ENCODE measurements around the gene ZBTB34.

ZBTB34 gene

DNA sequence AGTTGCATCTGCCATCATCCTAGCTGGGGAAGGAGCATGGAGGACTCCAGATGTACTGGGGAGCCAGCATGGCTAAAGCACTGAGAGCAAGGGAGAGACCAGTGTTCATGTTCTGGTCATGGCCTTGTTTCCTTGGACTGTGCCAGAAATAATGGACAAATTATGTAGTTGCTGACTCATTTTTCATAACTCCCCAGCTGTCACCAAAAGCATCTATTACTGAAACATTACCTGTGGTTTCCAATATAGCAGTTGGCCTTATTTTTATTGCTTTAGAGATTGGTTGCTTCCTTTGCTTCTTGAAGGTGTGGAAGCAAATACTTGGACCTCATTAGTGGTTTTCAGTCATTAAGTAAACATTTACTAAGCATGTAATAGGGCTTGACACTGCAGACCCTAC lies 65.4 kb downstream of the ZBTB34 start:
- Histone ChIP-seq H3K27ac (ENCODE audit: low read depth, low read length, severe bottlenecking) (no peak overlapping the region), H3K36me3 (ENCODE audit: control insufficient read depth, insufficient read depth, low read length) (no peaks in the 10 kb centered on the region), H3K4me1 (ENCODE audit: control insufficient read depth, insufficient read depth, low read length, poor library complexity, severe bottlenecking) (no peaks in the 10 kb centered on the region), H3K9me3 (ENCODE audit: control insufficient read depth, low read length) (no peaks in the 10 kb centered on the region), H3K4me3 (ENCODE audit: extremely low read depth, insufficient read depth, low read length, poor library complexity, severe bottlenecking) (no peak overlapping the region)

DNA sequence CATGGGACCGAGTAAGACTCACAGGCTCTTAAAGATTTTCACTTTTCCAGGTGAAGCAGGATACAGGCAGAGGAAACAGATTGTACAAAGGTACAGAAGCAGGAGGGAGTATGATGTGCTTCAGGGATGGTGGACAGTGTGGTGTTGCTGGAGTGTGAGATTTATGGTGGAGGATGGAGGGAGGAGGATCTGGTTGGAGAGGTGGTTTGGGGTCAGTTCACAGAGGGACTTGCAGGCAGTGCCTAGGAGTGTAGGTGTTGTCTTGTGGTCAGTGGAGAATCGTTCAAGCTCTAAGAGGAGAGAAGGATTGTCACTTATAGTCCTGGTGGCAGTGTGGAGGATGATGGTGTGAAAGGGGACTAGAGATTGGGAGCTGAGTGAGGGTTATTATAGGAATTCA lies 65.9 kb downstream of the ZBTB34 start:
- H3K27ac ChIP-seq (ENCODE audit: low read depth, low read length, severe bottlenecking) = no peak overlapping the region
- no peaks in the 10 kb centered on the region for H3K4me1 ChIP-seq (ENCODE audit: control insufficient read depth, insufficient read depth, low read length, poor library complexity, severe bottlenecking)
- no peaks in the 10 kb centered on the region for H3K36me3 ChIP-seq (ENCODE audit: control insufficient read depth, insufficient read depth, low read length)
- no peaks in the 10 kb centered on the region for H3K9me3 ChIP-seq (ENCODE audit: control insufficient read depth, low read length)
- 82 to 89% methylated on average over 2 of the region's 2 CpGs for WGBS, 2 experiments (ENCODE audit: insufficient coverage in 2 of 2)
- no peak overlapping the region for H3K4me3 ChIP-seq (ENCODE audit: extremely low read depth, insufficient read depth, low read length, poor library complexity, severe bottlenecking)

DNA sequence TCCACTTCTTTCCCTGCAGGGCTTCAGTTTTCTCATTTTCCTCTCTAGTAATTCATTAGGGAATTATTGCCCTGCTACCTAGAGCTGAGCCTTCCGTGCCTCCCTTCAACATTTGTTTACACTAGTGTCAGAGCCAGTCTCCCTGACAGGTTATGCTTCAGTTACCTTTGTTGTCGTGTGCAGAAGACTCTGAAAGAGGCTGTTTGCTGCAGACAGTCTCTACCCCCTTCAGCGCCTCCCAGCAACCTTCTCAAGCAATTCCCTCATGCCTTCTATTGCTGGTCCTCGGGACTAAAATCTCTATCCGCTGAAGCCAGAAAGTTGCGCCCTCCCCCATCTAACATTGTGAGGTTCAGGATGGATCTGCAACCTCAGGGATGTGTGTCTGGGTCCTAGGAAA lies 67.0 kb downstream of the ZBTB34 start:
- 85 to 87% methylated on average over 5 to 6 of the region's 6 CpGs for WGBS, 2 experiments (ENCODE audit: insufficient coverage in 2 of 2)
- no peak overlapping the region for H3K27ac ChIP-seq (ENCODE audit: low read depth, low read length, severe bottlenecking)

DNA sequence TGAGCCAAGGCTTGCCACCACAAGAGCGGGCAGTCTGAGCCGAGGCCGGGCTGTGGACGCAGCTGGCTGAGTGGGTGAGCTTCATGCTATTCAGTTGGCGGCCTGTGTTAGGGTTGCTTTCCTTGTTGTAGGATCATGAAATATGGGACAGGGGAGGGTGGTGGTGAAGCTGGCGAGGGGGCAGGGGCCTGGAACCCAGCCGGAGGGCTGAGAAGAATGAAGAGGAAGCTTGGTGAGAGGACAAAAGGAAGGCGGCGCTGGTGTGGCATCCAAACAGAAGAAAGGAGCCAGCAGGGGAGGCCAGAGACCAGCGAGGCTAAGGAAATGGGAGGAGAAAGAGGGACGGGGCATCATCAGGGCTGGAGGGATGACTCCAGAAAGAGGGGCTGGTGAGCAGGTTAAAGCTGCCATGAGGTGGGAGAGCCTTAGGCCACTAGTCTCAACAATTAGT lies 72.5 kb downstream of the ZBTB34 start:
- Histone ChIP-seq H3K36me3 (ENCODE audit: control insufficient read depth, insufficient read depth, low read length) (no peaks in the 10 kb centered on the region), H3K9me3 (ENCODE audit: control insufficient read depth, low read length) (no peaks in the 10 kb centered on the region), H3K4me3 (ENCODE audit: extremely low read depth, insufficient read depth, low read length, poor library complexity, severe bottlenecking) (no peak overlapping the region), H3K27ac (ENCODE audit: low read depth, low read length, severe bottlenecking) (no peak overlapping the region), H3K4me1 (ENCODE audit: control insufficient read depth, insufficient read depth, low read length, poor library complexity, severe bottlenecking) (no peaks in the 10 kb centered on the region)
- 55 to 64% methylated on average over 9 to 11 of the region's 11 CpGs for WGBS, 2 experiments (ENCODE audit: insufficient coverage in 2 of 2)

More for the DNA sequence above, 67.0 kb downstream of the ZBTB34 start:
- no peak overlapping the region for H3K4me3 ChIP-seq (ENCODE audit: extremely low read depth, insufficient read depth, low read length, poor library complexity, severe bottlenecking)
- no peaks in the 10 kb centered on the region for H3K4me1 ChIP-seq (ENCODE audit: control insufficient read depth, insufficient read depth, low read length, poor library complexity, severe bottlenecking)
- no peaks in the 10 kb centered on the region for H3K36me3 ChIP-seq (ENCODE audit: control insufficient read depth, insufficient read depth, low read length)
- H3K9me3 ChIP-seq (ENCODE audit: control insufficient read depth, low read length) = no peaks in the 10 kb centered on the region

DNA sequence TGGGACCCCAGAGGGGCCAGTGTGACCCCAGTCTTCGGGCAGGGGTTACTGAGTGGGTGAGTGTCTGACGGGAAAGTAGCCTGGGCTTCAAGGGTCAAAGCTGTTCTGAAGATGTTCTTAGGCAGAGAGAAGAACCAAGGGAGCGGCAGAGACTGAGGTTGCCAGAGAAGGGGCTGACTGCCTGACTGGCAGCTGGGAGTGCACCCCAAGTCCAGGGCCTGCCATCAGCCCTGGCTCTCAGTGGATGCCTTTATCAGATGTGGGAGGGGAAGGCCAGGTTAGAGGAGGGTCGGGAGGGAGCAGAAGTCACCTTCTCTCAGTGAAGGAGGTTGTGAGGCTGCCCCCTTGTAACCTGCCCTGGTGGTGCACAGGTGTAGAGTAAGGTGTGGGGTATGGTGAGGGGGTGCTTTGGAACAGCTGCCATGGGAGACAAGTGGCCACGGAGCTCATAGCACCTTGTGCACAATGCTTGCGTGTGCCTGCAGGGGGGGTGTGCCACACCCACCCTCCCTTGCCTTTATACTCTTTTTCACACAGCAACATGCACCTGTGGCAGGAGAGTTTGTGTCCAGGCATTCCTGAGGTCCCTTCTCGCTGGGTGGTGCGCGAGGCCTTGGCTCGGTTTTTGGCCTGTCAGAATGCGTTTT lies 73.0 kb downstream of the ZBTB34 start:
- H3K36me3 ChIP-seq (ENCODE audit: control insufficient read depth, insufficient read depth, low read length) = no peaks in the 10 kb centered on the region
- H3K4me1 ChIP-seq (ENCODE audit: control insufficient read depth, insufficient read depth, low read length, poor library complexity, severe bottlenecking) = no peaks in the 10 kb centered on the region
- no peak overlapping the region for H3K4me3 ChIP-seq (ENCODE audit: extremely low read depth, insufficient read depth, low read length, poor library complexity, severe bottlenecking)
- H3K9me3 ChIP-seq (ENCODE audit: control insufficient read depth, low read length) = no peaks in the 10 kb centered on the region
- no peak overlapping the region for H3K27ac ChIP-seq (ENCODE audit: low read depth, low read length, severe bottlenecking)
- 82 to 88% methylated on average over 7 to 10 of the region's 11 CpGs for WGBS, 2 experiments (ENCODE audit: insufficient coverage in 2 of 2)

DNA sequence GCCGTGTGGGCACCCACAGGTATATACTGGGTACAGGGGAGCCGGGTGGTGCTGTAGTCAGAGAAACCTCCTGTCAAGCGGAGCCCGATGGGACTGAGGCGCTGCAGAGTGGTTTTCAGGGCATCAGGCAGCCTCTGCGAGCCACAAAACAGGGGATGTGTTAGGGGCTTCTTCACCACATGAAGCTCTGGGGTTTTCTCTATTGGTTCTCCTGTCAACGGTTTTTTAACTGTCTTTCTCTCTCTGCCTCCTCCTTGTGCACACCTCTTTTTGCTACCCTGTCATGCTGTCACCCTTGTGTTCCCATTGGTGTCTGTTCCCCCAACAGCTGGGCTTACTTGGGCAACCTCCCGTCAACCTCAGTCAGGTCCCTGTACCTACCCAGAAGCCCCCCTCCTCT lies 74.0 kb downstream of the ZBTB34 start:
- no peak overlapping the region for H3K4me3 ChIP-seq (ENCODE audit: extremely low read depth, insufficient read depth, low read length, poor library complexity, severe bottlenecking)
- no peaks in the 10 kb centered on the region for H3K9me3 ChIP-seq (ENCODE audit: control insufficient read depth, low read length)
- WGBS, 2 experiments (ENCODE audit: insufficient coverage in 2 of 2) = 87 to 88% methylated on average over 7 to 8 of the region's 8 CpGs
- H3K36me3 ChIP-seq (ENCODE audit: control insufficient read depth, insufficient read depth, low read length) = no peaks in the 10 kb centered on the region
- no peaks in the 10 kb centered on the region for H3K4me1 ChIP-seq (ENCODE audit: control insufficient read depth, insufficient read depth, low read length, poor library complexity, severe bottlenecking)
- no peak overlapping the region for H3K27ac ChIP-seq (ENCODE audit: low read depth, low read length, severe bottlenecking)

Measured in mesodermal cell (in vitro differentiated cells).